HEK293 (cell line): ENCODE measurements around the gene IGFBPL1.

Source experiments
- ZSCAN23 ChIP-seq: fragments of 450-650 bp; formaldehyde crosslinking; IDR thresholded peaks from 2 replicates; pipeline ENCODE4 v1.5.1; 2016; ENCODE audit warnings: missing biosample characterization, missing genetic modification characterization
- TF ChIP-seq, protein P1 (sequence below): fragments of 450-650 bp; formaldehyde crosslinking; IDR thresholded peaks from 2 replicates; pipeline ENCODE4 v1.5.1; 2016; ENCODE audit warnings: missing biosample characterization, missing genetic modification characterization

DNA sequence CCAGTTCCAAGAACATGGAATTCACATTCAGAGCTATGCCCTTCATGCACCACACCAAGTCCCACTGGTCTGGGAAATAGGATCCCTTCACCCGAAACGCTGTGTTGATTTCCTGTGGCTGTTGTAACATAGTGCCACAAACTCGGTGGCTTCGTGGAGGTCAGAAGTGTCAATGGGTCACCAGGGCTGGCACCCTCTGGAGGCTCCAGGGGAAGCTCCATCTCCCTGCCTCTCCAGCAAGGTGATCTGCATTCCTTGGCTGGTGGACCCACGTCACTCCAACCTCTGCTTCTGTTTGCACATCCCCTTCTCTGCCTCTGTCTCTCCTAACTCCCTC, 60.7 kb downstream of the IGFBPL1 start:
- TF ChIP-seq, protein P1, sequence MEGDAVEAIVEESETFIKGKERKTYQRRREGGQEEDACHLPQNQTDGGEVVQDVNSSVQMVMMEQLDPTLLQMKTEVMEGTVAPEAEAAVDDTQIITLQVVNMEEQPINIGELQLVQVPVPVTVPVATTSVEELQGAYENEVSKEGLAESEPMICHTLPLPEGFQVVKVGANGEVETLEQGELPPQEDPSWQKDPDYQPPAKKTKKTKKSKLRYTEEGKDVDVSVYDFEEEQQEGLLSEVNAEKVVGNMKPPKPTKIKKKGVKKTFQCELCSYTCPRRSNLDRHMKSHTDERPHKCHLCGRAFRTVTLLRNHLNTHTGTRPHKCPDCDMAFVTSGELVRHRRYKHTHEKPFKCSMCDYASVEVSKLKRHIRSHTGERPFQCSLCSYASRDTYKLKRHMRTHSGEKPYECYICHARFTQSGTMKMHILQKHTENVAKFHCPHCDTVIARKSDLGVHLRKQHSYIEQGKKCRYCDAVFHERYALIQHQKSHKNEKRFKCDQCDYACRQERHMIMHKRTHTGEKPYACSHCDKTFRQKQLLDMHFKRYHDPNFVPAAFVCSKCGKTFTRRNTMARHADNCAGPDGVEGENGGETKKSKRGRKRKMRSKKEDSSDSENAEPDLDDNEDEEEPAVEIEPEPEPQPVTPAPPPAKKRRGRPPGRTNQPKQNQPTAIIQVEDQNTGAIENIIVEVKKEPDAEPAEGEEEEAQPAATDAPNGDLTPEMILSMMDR (tag by site-specific recombination): no peak
- no peak for TF ChIP-seq ZSCAN23 (tag by site-specific recombination)
